K562 (cell line): Measurements from ENCODE around the gene AGPAT3. TPM values are rescaled to one million over a fixed set of nuclear protein-coding genes. Genes with fewer than 3 reads are reported as not detected.

Experiments used
- ATAC-seq: fragments of 200-7000 bp; cut with Tn5 transposase; 3 replicates; pipeline ENCODE4 v1.9.1; 2020; ENCODE audit warnings: moderate library complexity
- BruUV-seq: library from RNA; stranded (reverse); fragments of 400-500 nt; replicated peaks from 2 replicates; lab custom pipeline; 2021; lab: Mats Ljungman, UMichigan
- CTCF ChIA-PET: fragments of 300-600 bp; formaldehyde crosslinking; extraction: SDS; loops from one replicate; lab custom pipeline; 2021; ENCODE audit warnings: low intra/inter-chr PET ratio; lab: Yijun Ruan, JAX
- POLR2A ChIA-PET: fragments of 300-600, 350-650 bp; sonication (Branson Sonifier 250); formaldehyde crosslinking; extraction: SDS; loops from one replicate; lab custom pipeline; 2021; ENCODE audit warnings: antibody characterized with exemption, inconsistent platforms; lab: Yijun Ruan, JAX
- DNase-seq, 4 experiments: peaks; one replicate each; pipeline versions ENCODE4 v3.0.0 to v3.0.0-alpha.2; 2011 to 2018; ENCODE audit warnings: low spot score in 3 of 4, mixed read lengths in 3 of 4; ENCODE audit errors: extremely low read depth in 1 of 4
- FAIRE-seq: peaks from 2 replicates; lab custom pipeline; 2011; peaks lifted over from hg19 to GRCh38; lab: Jason Lieb, UNC
- H2AFZ ChIP-seq: 2 replicates; pipeline ENCODE4 v1.6.0; 2011; ENCODE audit warnings: low read depth, low read length, control low read depth, inconsistent platforms
- H3K27ac ChIP-seq: fragments of 200-600 bp; 3 replicates; pipeline ENCODE4 v1.8.0; 2011; ENCODE audit warnings: low read depth, mild to moderate bottlenecking, control low read depth, inconsistent platforms, low read length, moderate library complexity, mixed read lengths; ENCODE audit errors: extremely low read depth
- H3K27me3 ChIP-seq, 2 experiments: fragments of 300-600 bp in 1 of 2; 2 replicates in 1 of 2; 3 replicates in 1 of 2; pipeline versions ENCODE4 v1.6.0 to v1.8.0; 2011; ENCODE audit warnings: inconsistent platforms in 2 of 2, low read length in 2 of 2, mild to moderate bottlenecking in 1 of 2, mixed read lengths in 1 of 2, moderate library complexity in 1 of 2; ENCODE audit not compliant: control insufficient read depth in 2 of 2, insufficient read depth in 2 of 2
- H3K36me3 ChIP-seq: fragments of 300-600 bp; 3 replicates; pipeline ENCODE4 v1.8.0; 2011; ENCODE audit warnings: mild to moderate bottlenecking, low read length, inconsistent platforms; ENCODE audit not compliant: control insufficient read depth, insufficient read depth
- H3K4me1 ChIP-seq, 2 experiments: fragments of 200-600 bp in 1 of 2; replicated peaks in 1 of 2; 2 replicates in 1 of 2; 3 replicates in 1 of 2; pipeline versions ENCODE4 v1.5.1 to v1.8.0; 2011; ENCODE audit warnings: inconsistent platforms in 2 of 2, low read length in 2 of 2, mild to moderate bottlenecking in 1 of 2, mixed read lengths in 1 of 2, moderate library complexity in 1 of 2; ENCODE audit not compliant: control insufficient read depth in 2 of 2, insufficient read depth in 2 of 2
- H3K4me2 ChIP-seq: 2 replicates; pipeline ENCODE4 v1.6.1; 2011; ENCODE audit warnings: low read length, control low read depth, inconsistent platforms, mixed read lengths; ENCODE audit not compliant: insufficient read depth
- H3K4me3 ChIP-seq: fragments of 200-600 bp; sonication (generic), shearing (Covaris generic); 2 replicates; pipeline ENCODE4 v1.5.1; 2016; ENCODE audit warnings: control low read depth, inconsistent platforms
- H3K79me2 ChIP-seq: fragments of 200-600 bp; 3 replicates; pipeline ENCODE4 v1.8.0; 2011; ENCODE audit warnings: low read length, inconsistent platforms; ENCODE audit not compliant: control insufficient read depth, insufficient read depth
- H3K9ac ChIP-seq, 2 experiments: 2 replicates each; pipeline versions ENCODE4 v1.6.0 to v1.6.1; 2011; ENCODE audit warnings: low read depth in 2 of 2, low read length in 2 of 2, control low read depth in 1 of 2, inconsistent platforms in 1 of 2, mild to moderate bottlenecking in 1 of 2, mixed read lengths in 1 of 2; ENCODE audit not compliant: insufficient read depth in 1 of 2
- H3K9me1 ChIP-seq: one replicate; pipeline ENCODE4 v1.6.0; 2011; ENCODE audit warnings: inconsistent platforms, mild to moderate bottlenecking, low read length, moderate library complexity; ENCODE audit not compliant: control insufficient read depth, insufficient read depth
- H3K9me3 ChIP-seq: replicated peaks from 2 replicates; pipeline ENCODE4 v1.5.1; 2011; ENCODE audit warnings: low read depth, low read length, inconsistent platforms; ENCODE audit not compliant: control insufficient read depth, insufficient read depth
- H4K20me1 ChIP-seq: replicated peaks from 2 replicates; pipeline ENCODE4 v1.6.1; 2011; ENCODE audit warnings: low read length, inconsistent platforms, mixed read lengths; ENCODE audit not compliant: control insufficient read depth, insufficient read depth
- JUND ChIP-seq, 2 experiments: IDR thresholded peaks; 2 replicates in 1 of 2; 3 replicates in 1 of 2; pipeline ENCODE4 v1.6.1; 2011; ENCODE audit warnings: borderline replicate concordance in 2 of 2, low read depth in 2 of 2, low read length in 2 of 2, improper control_type of control experiment in 1 of 2, missing biosample characterization in 1 of 2, missing genetic modification characterization in 1 of 2, missing genetic modification reagents in 1 of 2
- KAT8 ChIP-seq: fragments of 450-650 bp; IDR thresholded peaks from 2 replicates; pipeline ENCODE4 v1.6.1; 2016; ENCODE audit warnings: low read depth, mild to moderate bottlenecking
- RBM22 ChIP-seq: fragments of 200-400 bp; formaldehyde crosslinking; IDR thresholded peaks from 2 replicates; pipeline ENCODE4 v1.6.1; 2018; ENCODE audit warnings: low read length, low read depth; ENCODE audit not compliant: poor library complexity, severe bottlenecking
- WGBS: fragments of 100-300 bp; shearing (Covaris generic); methylation state at CpG from one replicate; pipeline ENCODE4 v1.1.6; 2016; ENCODE audit warnings: low coverage, mixed read lengths; ENCODE audit not compliant: insufficient coverage; ENCODE audit errors: missing lambda C conversion rate; 5-methylcytosine and 5-hydroxymethylcytosine counted together
- in situ Hi-C: fragments of 300-500 bp; cut with MboI; formaldehyde crosslinking; loops from 4 replicates; pipeline ENCODE4 v1.15.0; 2018; ENCODE audit warnings: inconsistent platforms, mixed read lengths
- intact Hi-C: fragments of 100-400 bp; cut with micrococcal nuclease; formaldehyde crosslinking; loops from 2 replicates; pipeline ENCODE4 v1.14.2; 2022
- polyA plus RNA-seq, 8 experiments: library from polyadenylated mRNA; depleted of rRNA in 4 of 8; stranded (reverse) in 5 of 8; unstranded in 3 of 8; fragments of >200 nt; fragmentation: Nextera tagmentation in 2 of 8; fragmentation: Illumina TruSeq in 1 of 8; extraction: Ambion mirVana in 2 of 8; extraction: Trizol in 1 of 8; gene quantifications; 2 replicates each; pipeline versions ENCODE4 v1.2.1 to v1.2.3, GENCODE V29; 2011 to 2014; ENCODE audit warnings: inconsistent platforms in 1 of 8, missing spikeins in 1 of 8
- total RNA-seq, 7 experiments: library from RNA; depleted of rRNA in 6 of 7; stranded (reverse); fragments of >200 nt in 6 of 7; fragmentation: Illumina TruSeq in 2 of 7; extraction: Trizol in 2 of 7; gene quantifications; 2 replicates each; pipeline versions ENCODE4 v1.2.1 to v1.2.3, GENCODE V29; 2011 to 2021; ENCODE audit warnings: low replicate concordance in 1 of 7
- TF ChIP-seq, protein P1 (sequence below): fragments of 200-800 bp; sonication (Bioruptor generic); IDR thresholded peaks from 2 replicates; pipeline ENCODE4 v1.6.1; 2016; ENCODE audit warnings: missing genetic modification characterization, missing compliant biosample characterization
- TF ChIP-seq, protein P2 (sequence below), 2 experiments: fragments of 450-650 bp in 1 of 2; sonication (generic) in 1 of 2; formaldehyde crosslinking in 1 of 2; IDR thresholded peaks in 1 of 2; conservative IDR thresholded peaks in 1 of 2; 2 replicates each; pipeline versions ENCODE4 v1.6.1 to v1.8.1; 2016 to 2023; ENCODE audit warnings: mild to moderate bottlenecking in 2 of 2, moderate library complexity in 2 of 2, inconsistent platforms in 1 of 2, missing genetic modification reagents in 1 of 2

Gene AGPAT3
- total and polyA plus RNA-seq, 9 of the 15 experiments (the other 6 are each of a cell fraction or from before 2014, with no cell fraction given) = 1.5 to 88.4 (median 35.7) TPM

DNA sequence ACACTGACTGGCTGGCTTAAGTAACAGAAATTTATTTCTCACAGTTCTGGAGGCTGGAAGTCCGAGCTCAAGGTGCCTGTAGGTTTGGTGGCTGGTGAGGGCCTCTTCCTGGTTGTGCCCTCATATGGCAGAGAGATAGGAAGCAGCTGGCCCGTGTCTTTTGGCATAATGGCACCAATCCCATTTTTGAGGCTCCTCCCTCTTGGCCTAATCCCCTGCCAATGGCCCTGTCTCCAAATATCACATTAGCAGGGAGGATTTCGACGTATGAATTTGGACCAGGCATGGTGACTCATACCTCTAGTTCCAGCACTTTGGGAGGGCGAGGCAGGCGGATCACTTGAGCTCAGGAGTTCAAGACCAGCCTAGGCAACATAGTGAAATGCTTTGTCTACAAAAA, 37.4 kb downstream of the AGPAT3 start:
- H3K36me3 ChIP-seq = peaks cover 57% of the 10 kb centered on the region; the same call in 2 of the 3 replicates
- H3K9me1 ChIP-seq = no peaks in the 10 kb centered on the region
- no peaks in the 10 kb centered on the region for H3K27me3 ChIP-seq
- no peak overlapping the region for H2AFZ ChIP-seq
- peaks cover 5 to 30% of the 10 kb centered on the region in 2 experiments; a peak in 2 of 5 replicates for H3K4me1 ChIP-seq
- BruUV-seq = no TSS peak
- ATAC-seq (no peak; the same call in 2 of the 3 replicates), DNase-seq (peak in 2 of 4 experiments; percentile 22 to 38), FAIRE-seq (peak; percentile 32)
- TF ChIP-seq RBM22 (no peak), JUND (IDR thresholded peaks at IDR 0.05; ENCODE audit: borderline replicate concordance, low read depth, low read length) (peak; percentile 40; the same call in 1 of the 2 replicates), JUND (tag; IDR thresholded peaks at IDR 0.05; ENCODE audit: borderline replicate concordance, low read depth, low read length) (no peak), KAT8 (no peak)
- TF ChIP-seq, protein P1, sequence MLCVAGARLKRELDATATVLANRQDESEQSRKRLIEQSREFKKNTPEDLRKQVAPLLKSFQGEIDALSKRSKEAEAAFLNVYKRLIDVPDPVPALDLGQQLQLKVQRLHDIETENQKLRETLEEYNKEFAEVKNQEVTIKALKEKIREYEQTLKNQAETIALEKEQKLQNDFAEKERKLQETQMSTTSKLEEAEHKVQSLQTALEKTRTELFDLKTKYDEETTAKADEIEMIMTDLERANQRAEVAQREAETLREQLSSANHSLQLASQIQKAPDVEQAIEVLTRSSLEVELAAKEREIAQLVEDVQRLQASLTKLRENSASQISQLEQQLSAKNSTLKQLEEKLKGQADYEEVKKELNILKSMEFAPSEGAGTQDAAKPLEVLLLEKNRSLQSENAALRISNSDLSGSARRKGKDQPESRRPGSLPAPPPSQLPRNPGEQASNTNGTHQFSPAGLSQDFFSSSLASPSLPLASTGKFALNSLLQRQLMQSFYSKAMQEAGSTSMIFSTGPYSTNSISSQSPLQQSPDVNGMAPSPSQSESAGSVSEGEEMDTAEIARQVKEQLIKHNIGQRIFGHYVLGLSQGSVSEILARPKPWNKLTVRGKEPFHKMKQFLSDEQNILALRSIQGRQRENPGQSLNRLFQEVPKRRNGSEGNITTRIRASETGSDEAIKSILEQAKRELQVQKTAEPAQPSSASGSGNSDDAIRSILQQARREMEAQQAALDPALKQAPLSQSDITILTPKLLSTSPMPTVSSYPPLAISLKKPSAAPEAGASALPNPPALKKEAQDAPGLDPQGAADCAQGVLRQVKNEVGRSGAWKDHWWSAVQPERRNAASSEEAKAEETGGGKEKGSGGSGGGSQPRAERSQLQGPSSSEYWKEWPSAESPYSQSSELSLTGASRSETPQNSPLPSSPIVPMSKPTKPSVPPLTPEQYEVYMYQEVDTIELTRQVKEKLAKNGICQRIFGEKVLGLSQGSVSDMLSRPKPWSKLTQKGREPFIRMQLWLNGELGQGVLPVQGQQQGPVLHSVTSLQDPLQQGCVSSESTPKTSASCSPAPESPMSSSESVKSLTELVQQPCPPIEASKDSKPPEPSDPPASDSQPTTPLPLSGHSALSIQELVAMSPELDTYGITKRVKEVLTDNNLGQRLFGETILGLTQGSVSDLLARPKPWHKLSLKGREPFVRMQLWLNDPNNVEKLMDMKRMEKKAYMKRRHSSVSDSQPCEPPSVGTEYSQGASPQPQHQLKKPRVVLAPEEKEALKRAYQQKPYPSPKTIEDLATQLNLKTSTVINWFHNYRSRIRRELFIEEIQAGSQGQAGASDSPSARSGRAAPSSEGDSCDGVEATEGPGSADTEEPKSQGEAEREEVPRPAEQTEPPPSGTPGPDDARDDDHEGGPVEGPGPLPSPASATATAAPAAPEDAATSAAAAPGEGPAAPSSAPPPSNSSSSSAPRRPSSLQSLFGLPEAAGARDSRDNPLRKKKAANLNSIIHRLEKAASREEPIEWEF = no peak
- TF ChIP-seq, protein P2, sequence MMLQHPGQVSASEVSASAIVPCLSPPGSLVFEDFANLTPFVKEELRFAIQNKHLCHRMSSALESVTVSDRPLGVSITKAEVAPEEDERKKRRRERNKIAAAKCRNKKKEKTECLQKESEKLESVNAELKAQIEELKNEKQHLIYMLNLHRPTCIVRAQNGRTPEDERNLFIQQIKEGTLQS (IDR thresholded peaks at IDR 0.05) = peak; percentile 66
- TF ChIP-seq, protein P2 (CRISPR knock-in tag; conservative IDR thresholded peaks at IDR 0.05) = no peak
- no peaks in the 10 kb centered on the region for H3K9me3 ChIP-seq
- ChIA-PET CTCF (no interaction called here), POLR2A (interaction anchor here (1.1 kb wide), 1 partner anchor 10 kb away, joined by 4 read pairs; no protein-coding TSS in a partner anchor)
- H3K4me3 ChIP-seq = no peak overlapping the region
- no peaks in the 10 kb centered on the region for H4K20me1 ChIP-seq
- intact Hi-C loops = no loop called here
- H3K79me2 ChIP-seq = peaks cover 64% of the 10 kb centered on the region
- in situ Hi-C loops = no loop called here
- 55% methylated on average over 6 of the region's 6 CpGs for WGBS
- H3K27ac ChIP-seq = no peak overlapping the region
- no peak overlapping the region for H3K4me2 ChIP-seq
- no peak overlapping the region; a peak in 1 of 4 replicates for H3K9ac ChIP-seq
